KOPT-K1 (cell line): ENCODE data around the gene MMAA.
"Not testable (repeated sequence)": the region's sequence is repeated elsewhere in the genome, so short reads cannot be mapped to it uniquely, and the experiment has no call there.

ENCODE experiments used
- H3K27ac ChIP-seq: fragments of 200-600 bp; sonication (generic); 2 replicates; pipeline ENCODE4 v1.5.1; 2016; ENCODE audit warnings: antibody characterized with exemption, mild to moderate bottlenecking, low read depth, low read length; ENCODE audit not compliant: poor library complexity, severe bottlenecking
- H3K36me3 ChIP-seq: fragments of 200-600 bp; sonication (generic); 2 replicates; pipeline ENCODE4 v1.5.1; 2017; ENCODE audit warnings: antibody characterized with exemption, mild to moderate bottlenecking, low read length, moderate library complexity; ENCODE audit not compliant: insufficient read depth
- H3K9me3 ChIP-seq: fragments of 200-600 bp; sonication (generic); 2 replicates; pipeline ENCODE4 v1.5.1; 2017; ENCODE audit warnings: antibody characterized with exemption, low read length, mild to moderate bottlenecking; ENCODE audit not compliant: insufficient read depth, poor library complexity, severe bottlenecking

MMAA gene

GRCh38 chr4:145679520-145679919 is 60.3 kb downstream of the MMAA start:
- no peak overlapping the region for H3K27ac ChIP-seq
- no peaks in the 10 kb centered on the region for H3K9me3 ChIP-seq
- no peaks in the 10 kb centered on the region for H3K36me3 ChIP-seq

- no peak within 1 kb of the TSS for H3K27ac ChIP-seq
Observed at GRCh38 chr4:145679991-145680455, 60.8 kb downstream of the MMAA start, which contains the start of gene C4orf51. Gene C4orf51 (plus strand): TSS chr4:145680146. CDS start chr4:145680204, 58 bp downstream.

GRCh38 chr4:145680902-145681301 is 61.7 kb downstream of the MMAA start:
- H3K9me3 ChIP-seq, result no peaks in the 10 kb centered on the region
- no peak overlapping the region for H3K27ac ChIP-seq

More at GRCh38 chr4:145679991-145680455, 60.8 kb downstream of the MMAA start, which contains the start of gene C4orf51:
- H3K36me3 ChIP-seq, result no peaks in the 10 kb centered on the region
- H3K9me3 ChIP-seq, result no peaks in the 10 kb centered on the region

GRCh38 chr4:145681518-145681917 is 62.3 kb downstream of the MMAA start:
- H3K27ac ChIP-seq, result no peak overlapping the region
- H3K9me3 ChIP-seq, result no peaks in the 10 kb centered on the region
- no peaks in the 10 kb centered on the region for H3K36me3 ChIP-seq

More at GRCh38 chr4:145680902-145681301, 61.7 kb downstream of the MMAA start:
- no peaks in the 10 kb centered on the region for H3K36me3 ChIP-seq

- no peaks in the 10 kb centered on the region for H3K9me3 ChIP-seq
- no peak overlapping the region for H3K27ac ChIP-seq
- H3K36me3 ChIP-seq, result no peaks in the 10 kb centered on the region
Observed at GRCh38 chr4:145681956-145682355, 62.8 kb downstream of the MMAA start.

GRCh38 chr4:145686991-145687390 is 67.8 kb downstream of the MMAA start:
- Histone ChIP-seq H3K27ac (no peak overlapping the region), H3K9me3 (no peaks in the 10 kb centered on the region), H3K36me3 (no peaks in the 10 kb centered on the region)

- Histone ChIP-seq H3K27ac (no peak overlapping the region), H3K36me3 (no peaks in the 10 kb centered on the region), H3K9me3 (no peaks in the 10 kb centered on the region)
Observed at GRCh38 chr4:145690610-145691009, 71.4 kb downstream of the MMAA start.

- H3K36me3 ChIP-seq, H3K9me3 ChIP-seq, H3K27ac ChIP-seq: not testable (repeated sequence)
Observed at GRCh38 chr4:145691416-145691815, 72.2 kb downstream of the MMAA start.

GRCh38 chr4:145694929-145695328 is 75.7 kb downstream of the MMAA start:
- Histone ChIP-seq H3K27ac (no peak overlapping the region), H3K36me3 (no peaks in the 10 kb centered on the region), H3K9me3 (no peaks in the 10 kb centered on the region)

GRCh38 chr4:145697332-145697731 is 78.1 kb downstream of the MMAA start:
- Histone ChIP-seq H3K9me3 (no peaks in the 10 kb centered on the region), H3K27ac (no peak overlapping the region), H3K36me3 (no peaks in the 10 kb centered on the region)

GRCh38 chr4:145698507-145698906 is 79.3 kb downstream of the MMAA start:
- Histone ChIP-seq H3K9me3 (no peaks in the 10 kb centered on the region), H3K36me3 (no peaks in the 10 kb centered on the region), H3K27ac (no peak overlapping the region)

GRCh38 chr4:145703850-145704497 is 84.8 kb downstream of the MMAA start:
- Histone ChIP-seq H3K27ac (no peak overlapping the region), H3K36me3 (no peaks in the 10 kb centered on the region), H3K9me3 (no peaks in the 10 kb centered on the region)

GRCh38 chr4:145709336-145709735 is 90.2 kb downstream of the MMAA start:
- H3K36me3 ChIP-seq, result no peaks in the 10 kb centered on the region
- no peak overlapping the region for H3K27ac ChIP-seq
- H3K9me3 ChIP-seq, result peaks cover 13% of the 10 kb centered on the region
